ENCODE results near the gene FKBP1C. TPM values are rescaled to one million over a fixed set of nuclear protein-coding genes. Genes with fewer than 3 reads are reported as not detected.

Gene FKBP1C
- total RNA-seq, 1 donor from 2014 or later, result not detected

DNA sequence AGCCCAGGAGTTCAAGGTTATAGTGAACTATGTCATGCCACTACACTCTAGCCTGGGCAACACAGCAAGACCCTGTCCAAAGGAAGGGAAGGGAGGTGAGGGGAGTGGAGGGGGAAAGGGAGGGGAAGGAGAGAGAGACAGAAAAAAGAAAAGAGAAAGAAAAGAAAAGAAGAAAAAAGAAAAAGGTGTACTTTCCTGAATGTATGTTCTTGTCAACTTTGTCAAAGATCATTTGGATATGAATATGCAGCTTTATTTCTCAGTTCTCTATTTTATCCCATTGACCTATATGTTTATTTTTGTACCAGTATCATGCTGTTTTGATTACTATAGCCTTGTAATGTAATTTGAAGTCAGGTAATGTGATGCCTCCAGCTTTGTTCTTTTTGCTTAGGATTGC is 30.9 kb upstream of the FKBP1C start:
- Mint-ChIP-seq H3K36me3 (no peaks in the 10 kb centered on the region), H3K27me3 (ENCODE audit: insufficient read depth, low read depth) (no peaks in the 10 kb centered on the region), H3K4me3 (no peak overlapping the region), H3K27ac (no peak overlapping the region), H3K4me1 (no peaks in the 10 kb centered on the region), H3K9me3 (no peaks in the 10 kb centered on the region)
- Histone ChIP-seq H3K27ac (no peak overlapping the region), H3K27me3 (no peaks in the 10 kb centered on the region), H3K4me3 (no peak overlapping the region), H3K79me2 (ENCODE audit: low read depth) (no peaks in the 10 kb centered on the region), H3K9me3 (ENCODE audit: low read depth) (no peaks in the 10 kb centered on the region), H3K36me3 (no peaks in the 10 kb centered on the region), H3K4me1 (no peaks in the 10 kb centered on the region), H3K9ac (no peak overlapping the region), H2AFZ (replicated peaks) (no peak overlapping the region), H4K20me1 (ENCODE audit: low read depth) (no peaks in the 10 kb centered on the region), H3K4me2 (no peak overlapping the region), H3F3A (ENCODE audit: low read depth) (no peaks in the 10 kb centered on the region)
- DNase-seq (ENCODE audit: low spot score), result no peak
- TF ChIP-seq EZH2 (IDR thresholded peaks at IDR 0.05), result no peak
- TF ChIP-seq, protein P1, sequence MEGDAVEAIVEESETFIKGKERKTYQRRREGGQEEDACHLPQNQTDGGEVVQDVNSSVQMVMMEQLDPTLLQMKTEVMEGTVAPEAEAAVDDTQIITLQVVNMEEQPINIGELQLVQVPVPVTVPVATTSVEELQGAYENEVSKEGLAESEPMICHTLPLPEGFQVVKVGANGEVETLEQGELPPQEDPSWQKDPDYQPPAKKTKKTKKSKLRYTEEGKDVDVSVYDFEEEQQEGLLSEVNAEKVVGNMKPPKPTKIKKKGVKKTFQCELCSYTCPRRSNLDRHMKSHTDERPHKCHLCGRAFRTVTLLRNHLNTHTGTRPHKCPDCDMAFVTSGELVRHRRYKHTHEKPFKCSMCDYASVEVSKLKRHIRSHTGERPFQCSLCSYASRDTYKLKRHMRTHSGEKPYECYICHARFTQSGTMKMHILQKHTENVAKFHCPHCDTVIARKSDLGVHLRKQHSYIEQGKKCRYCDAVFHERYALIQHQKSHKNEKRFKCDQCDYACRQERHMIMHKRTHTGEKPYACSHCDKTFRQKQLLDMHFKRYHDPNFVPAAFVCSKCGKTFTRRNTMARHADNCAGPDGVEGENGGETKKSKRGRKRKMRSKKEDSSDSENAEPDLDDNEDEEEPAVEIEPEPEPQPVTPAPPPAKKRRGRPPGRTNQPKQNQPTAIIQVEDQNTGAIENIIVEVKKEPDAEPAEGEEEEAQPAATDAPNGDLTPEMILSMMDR (IDR thresholded peaks at IDR 0.05), result no peak
- TF ChIP-seq EZH2phosphoT487 (IDR thresholded peaks at IDR 0.05), result no peak

DNA sequence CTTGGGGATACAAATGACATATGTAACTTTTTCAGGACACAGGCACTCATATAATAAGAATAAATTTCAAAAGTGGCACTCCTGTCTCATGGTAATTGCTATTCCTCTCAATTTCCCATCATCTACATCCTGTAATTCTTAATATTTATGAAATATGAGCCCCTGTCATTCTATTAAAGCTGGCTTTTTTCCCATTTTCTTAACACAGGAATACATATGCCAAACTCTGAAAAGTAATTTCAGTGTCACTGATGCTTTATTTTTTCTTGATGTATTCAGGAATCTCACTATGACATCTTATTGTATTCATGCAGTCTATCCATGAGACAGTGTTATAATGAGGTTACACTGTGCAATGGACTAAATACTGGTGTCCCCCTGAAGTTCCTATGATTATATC is 24.3 kb upstream of the FKBP1C start:
- no peak overlapping the region for H3K27ac Mint-ChIP-seq
- Histone ChIP-seq H3K9ac (no peak overlapping the region), H3K27ac (no peak overlapping the region), H3K9me3 (ENCODE audit: low read depth) (no peaks in the 10 kb centered on the region), H3F3A (ENCODE audit: low read depth) (no peaks in the 10 kb centered on the region), H3K4me1 (no peaks in the 10 kb centered on the region), H3K36me3 (no peaks in the 10 kb centered on the region), H3K4me2 (no peak overlapping the region), H3K4me3 (no peak overlapping the region), H3K27me3 (no peaks in the 10 kb centered on the region), H2AFZ (replicated peaks) (no peak overlapping the region), H3K79me2 (ENCODE audit: low read depth) (no peaks in the 10 kb centered on the region), H4K20me1 (ENCODE audit: low read depth) (no peaks in the 10 kb centered on the region)
- no peak for DNase-seq (ENCODE audit: low spot score)
- TF ChIP-seq EZH2 (IDR thresholded peaks at IDR 0.05) (no peak), EZH2phosphoT487 (IDR thresholded peaks at IDR 0.05) (no peak)
- TF ChIP-seq, protein P1 (IDR thresholded peaks at IDR 0.05), result no peak
- H3K4me1 Mint-ChIP-seq, result no peaks in the 10 kb centered on the region
- no peak overlapping the region for H3K4me3 Mint-ChIP-seq
- H3K9me3 Mint-ChIP-seq, result no peaks in the 10 kb centered on the region
- H3K27me3 Mint-ChIP-seq (ENCODE audit: insufficient read depth, low read depth), result no peaks in the 10 kb centered on the region
- H3K36me3 Mint-ChIP-seq, result no peaks in the 10 kb centered on the region

DNA sequence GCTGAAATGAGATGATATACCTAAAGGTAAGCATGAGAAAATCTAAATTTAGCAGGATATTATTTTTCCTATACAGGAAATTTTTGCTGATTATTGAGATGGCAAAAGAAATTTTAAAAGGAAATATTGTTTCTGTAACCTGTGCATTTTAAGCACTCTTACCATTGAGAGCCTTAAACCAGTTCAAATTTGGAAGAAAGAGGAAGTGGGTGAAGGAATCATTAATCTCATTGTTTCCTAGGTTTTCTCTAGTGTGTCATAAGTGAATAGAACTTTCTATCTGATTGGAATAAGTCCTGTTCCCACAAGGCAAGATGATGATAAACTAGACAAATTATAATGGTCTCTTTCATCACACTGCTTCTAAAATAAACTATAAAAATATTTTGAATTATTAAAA is 22.4 kb upstream of the FKBP1C start:
- no peaks in the 10 kb centered on the region for H3K36me3 Mint-ChIP-seq
- Histone ChIP-seq H3K4me3 (no peak overlapping the region), H3K36me3 (no peaks in the 10 kb centered on the region), H3K9me3 (ENCODE audit: low read depth) (no peaks in the 10 kb centered on the region), H4K20me1 (ENCODE audit: low read depth) (no peaks in the 10 kb centered on the region), H3K27ac (no peak overlapping the region), H3K4me1 (no peaks in the 10 kb centered on the region), H3K27me3 (no peaks in the 10 kb centered on the region), H3F3A (ENCODE audit: low read depth) (no peaks in the 10 kb centered on the region), H3K79me2 (ENCODE audit: low read depth) (no peaks in the 10 kb centered on the region), H3K9ac (no peak overlapping the region), H3K4me2 (no peak overlapping the region), H2AFZ (replicated peaks) (no peak overlapping the region)
- TF ChIP-seq, protein P1 (IDR thresholded peaks at IDR 0.05), result no peak
- TF ChIP-seq EZH2phosphoT487 (IDR thresholded peaks at IDR 0.05) (no peak), EZH2 (IDR thresholded peaks at IDR 0.05) (no peak)
- H3K4me1 Mint-ChIP-seq, result no peaks in the 10 kb centered on the region
- DNase-seq (ENCODE audit: low spot score), result no peak
- no peak overlapping the region for H3K27ac Mint-ChIP-seq
- no peak overlapping the region for H3K4me3 Mint-ChIP-seq
- H3K9me3 Mint-ChIP-seq, result no peaks in the 10 kb centered on the region
- H3K27me3 Mint-ChIP-seq (ENCODE audit: insufficient read depth, low read depth), result no peaks in the 10 kb centered on the region

All from neural progenitor cell (in vitro differentiated cells).